ENCODE measurements around the gene PROSER3. TPM values are rescaled to one million over a fixed set of nuclear protein-coding genes. Genes with fewer than 3 reads are reported as not detected.

The PROSER3 gene
- total RNA-seq, 2 experiments from 2014 or later: 17.2 to 66.1 TPM

- H3K4me2 ChIP-seq (ENCODE audit: low read length): no peak overlapping the region
- H3K4me1 ChIP-seq (ENCODE audit: insufficient read depth, low read length, poor library complexity, severe bottlenecking): no peaks in the 10 kb centered on the region
- H3K9me3 ChIP-seq (ENCODE audit: low read length): no peaks in the 10 kb centered on the region
- TF ChIP-seq EZH2phosphoT487 (IDR thresholded peaks at IDR 0.05; ENCODE audit: borderline replicate concordance, low read depth, low read length): no peak
- TF ChIP-seq CTCF (conservative IDR thresholded peaks at IDR 0.05; ENCODE audit: low read length): no peak
- no peak overlapping the region for H3K4me3 ChIP-seq (ENCODE audit: low read depth, low read length, poor library complexity, severe bottlenecking)
- H2AFZ ChIP-seq (ENCODE audit: low read length): no peak overlapping the region
- POLR2A ChIA-PET: no interaction called here
- DNase-seq (ENCODE audit: low spot score): no peak
- intact Hi-C loops (cut with micrococcal nuclease; ENCODE audit: unreplicated experiment): no loop called here
- no peaks in the 10 kb centered on the region for H3K79me2 ChIP-seq (ENCODE audit: insufficient read depth, low read depth, low read length)
- H3K27ac ChIP-seq (ENCODE audit: low read depth, low read length, poor library complexity, severe bottlenecking): no peak overlapping the region
- no peaks in the 10 kb centered on the region for H4K20me1 ChIP-seq (ENCODE audit: insufficient read depth, low read length)
- H3K36me3 ChIP-seq (ENCODE audit: insufficient read depth, low read length): no peaks in the 10 kb centered on the region
- H3K9me2 ChIP-seq (ENCODE audit: insufficient read depth, low read length): no peaks in the 10 kb centered on the region
- no TSS peak for BruUV-seq (replicated peaks)
- CTCF ChIA-PET (ENCODE audit: unreplicated experiment): no interaction called here
These were observed 58.3 kb downstream of the PROSER3 start for GRCh38 chr19:35816262-35816661.

- Histone ChIP-seq H2AFZ (ENCODE audit: low read length) (no peak overlapping the region), H3K9me2 (ENCODE audit: insufficient read depth, low read length) (no peaks in the 10 kb centered on the region), H4K20me1 (ENCODE audit: insufficient read depth, low read length) (no peaks in the 10 kb centered on the region), H3K4me3 (ENCODE audit: low read depth, low read length, poor library complexity, severe bottlenecking) (no peak overlapping the region), H3K79me2 (ENCODE audit: insufficient read depth, low read depth, low read length) (no peaks in the 10 kb centered on the region), H3K36me3 (ENCODE audit: insufficient read depth, low read length) (no peaks in the 10 kb centered on the region), H3K4me1 (ENCODE audit: insufficient read depth, low read length, poor library complexity, severe bottlenecking) (no peaks in the 10 kb centered on the region), H3K4me2 (ENCODE audit: low read length) (no peak overlapping the region), H3K9me3 (ENCODE audit: low read length) (no peaks in the 10 kb centered on the region), H3K27ac (ENCODE audit: low read depth, low read length, poor library complexity, severe bottlenecking) (no peak overlapping the region)
- BruUV-seq (replicated peaks): no TSS peak
- DNase-seq (ENCODE audit: low spot score): no peak
- intact Hi-C loops (cut with micrococcal nuclease; ENCODE audit: unreplicated experiment): no loop called here
- TF ChIP-seq EZH2phosphoT487 (IDR thresholded peaks at IDR 0.05; ENCODE audit: borderline replicate concordance, low read depth, low read length): no peak
- TF ChIP-seq CTCF (conservative IDR thresholded peaks at IDR 0.05; ENCODE audit: low read length): no peak
- CTCF ChIA-PET (ENCODE audit: unreplicated experiment): no interaction called here
- POLR2A ChIA-PET: no interaction called here
These were observed 58.9 kb downstream of the PROSER3 start for GRCh38 chr19:35816846-35817245.

- no peak overlapping the region for H3K4me2 ChIP-seq (ENCODE audit: low read length)
- H3K4me1 ChIP-seq (ENCODE audit: insufficient read depth, low read length, poor library complexity, severe bottlenecking): no peaks in the 10 kb centered on the region
- H3K79me2 ChIP-seq (ENCODE audit: insufficient read depth, low read depth, low read length): no peaks in the 10 kb centered on the region
- POLR2A ChIA-PET: no interaction called here
- H3K4me3 ChIP-seq (ENCODE audit: low read depth, low read length, poor library complexity, severe bottlenecking): no peak overlapping the region
- no peak overlapping the region for H3K27ac ChIP-seq (ENCODE audit: low read depth, low read length, poor library complexity, severe bottlenecking)
- no peak for DNase-seq (ENCODE audit: low spot score)
- H3K9me3 ChIP-seq (ENCODE audit: low read length): no peaks in the 10 kb centered on the region
- no peaks in the 10 kb centered on the region for H3K9me2 ChIP-seq (ENCODE audit: insufficient read depth, low read length)
- H2AFZ ChIP-seq (ENCODE audit: low read length): no peak overlapping the region
- CTCF ChIA-PET (ENCODE audit: unreplicated experiment): interaction anchor here (0.5 to 1.2 kb wide), 2 partner anchors 10 to 16 kb away, joined by 3 read pairs; no protein-coding TSS in a partner anchor
- no peak for TF ChIP-seq CTCF (conservative IDR thresholded peaks at IDR 0.05; ENCODE audit: low read length)
- TF ChIP-seq EZH2phosphoT487 (IDR thresholded peaks at IDR 0.05; ENCODE audit: borderline replicate concordance, low read depth, low read length): no peak
- H4K20me1 ChIP-seq (ENCODE audit: insufficient read depth, low read length): no peaks in the 10 kb centered on the region
- intact Hi-C loops (cut with micrococcal nuclease; ENCODE audit: unreplicated experiment): no loop called here
- no TSS peak for BruUV-seq (replicated peaks)
- no peaks in the 10 kb centered on the region for H3K36me3 ChIP-seq (ENCODE audit: insufficient read depth, low read length)
These were observed 60.5 kb downstream of the PROSER3 start for GRCh38 chr19:35818445-35818844.

Other genes with a start within 250 kb of the PROSER3 start
- not detected in 2 replicates for gene DMKN, start 244.5 kb upstream of the PROSER3 start, total RNA-seq (2014; rRNA removed; shearing (Covaris generic))
- gene DMKN, start 244.5 kb upstream of the PROSER3 start, total RNA-seq (2022): not detected in 2 replicates
- gene SBSN, start 229.9 kb upstream of the PROSER3 start, total RNA-seq (2014; rRNA removed; shearing (Covaris generic)): not detected in 2 replicates
- gene SBSN, start 229.9 kb upstream of the PROSER3 start, total RNA-seq (2022): not detected in 2 replicates
- gene GAPDHS, start 224.7 kb upstream of the PROSER3 start, total RNA-seq (2014; rRNA removed; shearing (Covaris generic)): not detected in 2 replicates
- gene GAPDHS, start 224.7 kb upstream of the PROSER3 start, total RNA-seq (2022): not detected in 2 replicates
- 83.2 and 85.8 TPM in 2 replicates for gene TMEM147, start 212.6 kb upstream of the PROSER3 start, total RNA-seq (2014; rRNA removed; shearing (Covaris generic))
- gene TMEM147, start 212.6 kb upstream of the PROSER3 start, total RNA-seq (2022): 40.9 and 47.1 TPM in 2 replicates
- 0.15 and 0.92 TPM in 2 replicates for gene ATP4A, start 194.5 kb upstream of the PROSER3 start, total RNA-seq (2014; rRNA removed; shearing (Covaris generic))
- gene ATP4A, start 194.5 kb upstream of the PROSER3 start, total RNA-seq (2022): 0.33 and 0.36 TPM in 2 replicates
- not detected in 2 replicates for gene PMIS2, start 172.0 kb upstream of the PROSER3 start, total RNA-seq (2014; rRNA removed; shearing (Covaris generic))
- not detected in 2 replicates for gene PMIS2, start 172.0 kb upstream of the PROSER3 start, total RNA-seq (2022)
- 61.5 and 66.8 TPM in 2 replicates for gene HAUS5, start 145.4 kb upstream of the PROSER3 start, total RNA-seq (2014; rRNA removed; shearing (Covaris generic))
- 58.1 and 59.7 TPM in 2 replicates for gene HAUS5, start 145.4 kb upstream of the PROSER3 start, total RNA-seq (2022)
- gene RBM42, start 129.1 kb upstream of the PROSER3 start, total RNA-seq (2014; rRNA removed; shearing (Covaris generic)): 62.0 and 73.6 TPM in 2 replicates
- 105 and 115 TPM in 2 replicates for gene RBM42, start 129.1 kb upstream of the PROSER3 start, total RNA-seq (2022)
- 0.25 and 0.57 TPM in 2 replicates for gene ETV2, start 116.4 kb upstream of the PROSER3 start, total RNA-seq (2014; rRNA removed; shearing (Covaris generic))
- gene ETV2, start 116.4 kb upstream of the PROSER3 start, total RNA-seq (2022): 1.7 and 2.0 TPM in 2 replicates
- 404 and 536 TPM in 2 replicates for gene COX6B1, start 109.9 kb upstream of the PROSER3 start, total RNA-seq (2014; rRNA removed; shearing (Covaris generic))
- 373 and 395 TPM in 2 replicates for gene COX6B1, start 109.9 kb upstream of the PROSER3 start, total RNA-seq (2022)
- gene UPK1A, start 91.7 kb upstream of the PROSER3 start, total RNA-seq (2014; rRNA removed; shearing (Covaris generic)): not detected in 2 replicates
- gene UPK1A, start 91.7 kb upstream of the PROSER3 start, total RNA-seq (2022): not detected in 2 replicates
- not detected in 2 replicates for gene ZBTB32, start 53.6 kb upstream of the PROSER3 start, total RNA-seq (2014; rRNA removed; shearing (Covaris generic))
- gene ZBTB32, start 53.6 kb upstream of the PROSER3 start, total RNA-seq (2022): not detected in 2 replicates
- gene KMT2B, start 40.2 kb upstream of the PROSER3 start, total RNA-seq (2014; rRNA removed; shearing (Covaris generic)): 18.0 and 25.2 TPM in 2 replicates
- gene KMT2B, start 40.2 kb upstream of the PROSER3 start, total RNA-seq (2022): 56.2 and 57.2 TPM in 2 replicates
- gene IGFLR1, start 15.7 kb upstream of the PROSER3 start, total RNA-seq (2014; rRNA removed; shearing (Covaris generic)): 8.5 and 11.4 TPM in 2 replicates
- 18.3 and 21.5 TPM in 2 replicates for gene IGFLR1, start 15.7 kb upstream of the PROSER3 start, total RNA-seq (2022)
- 16.1 and 33.6 TPM in 2 replicates for gene U2AF1L4, start 12.8 kb upstream of the PROSER3 start, total RNA-seq (2014; rRNA removed; shearing (Covaris generic))
- gene U2AF1L4, start 12.8 kb upstream of the PROSER3 start, total RNA-seq (2022): 35.2 and 37.5 TPM in 2 replicates
- 20.8 and 25.7 TPM in 2 replicates for gene PSENEN, start 12.5 kb upstream of the PROSER3 start, total RNA-seq (2014; rRNA removed; shearing (Covaris generic))
- gene PSENEN, start 12.5 kb upstream of the PROSER3 start, total RNA-seq (2022): 51.0 and 53.7 TPM in 2 replicates
- gene LIN37, start 9.6 kb upstream of the PROSER3 start, total RNA-seq (2014; rRNA removed; shearing (Covaris generic)): 6.0 and 11.6 TPM in 2 replicates
- 11.7 and 20.0 TPM in 2 replicates for gene LIN37, start 9.6 kb upstream of the PROSER3 start, total RNA-seq (2022)
- not detected in 2 replicates for gene HSPB6, start 1.1 kb upstream of the PROSER3 start, total RNA-seq (2014; rRNA removed; shearing (Covaris generic))
- 1.7 and 1.8 TPM in 2 replicates for gene HSPB6, start 1.1 kb upstream of the PROSER3 start, total RNA-seq (2022)
- 15.1 and 21.3 TPM in 2 replicates for gene ARHGAP33, start 17.4 kb downstream of the PROSER3 start, total RNA-seq (2014; rRNA removed; shearing (Covaris generic))
- gene ARHGAP33, start 17.4 kb downstream of the PROSER3 start, total RNA-seq (2022): 94.6 and 130 TPM in 2 replicates
- gene PRODH2, start 54.7 kb downstream of the PROSER3 start, total RNA-seq (2014; rRNA removed; shearing (Covaris generic)): not detected in 2 replicates
- not detected in 2 replicates for gene PRODH2, start 54.7 kb downstream of the PROSER3 start, total RNA-seq (2022)
- gene NPHS1, start 94.3 kb downstream of the PROSER3 start, total RNA-seq (2014; rRNA removed; shearing (Covaris generic)): not detected in 2 replicates
- gene NPHS1, start 94.3 kb downstream of the PROSER3 start, total RNA-seq (2022): not detected in 2 replicates
- 0.95 and 1.4 TPM in 2 replicates for gene KIRREL2, start 98.7 kb downstream of the PROSER3 start, total RNA-seq (2014; rRNA removed; shearing (Covaris generic))
- 2.0 and 2.2 TPM in 2 replicates for gene KIRREL2, start 98.7 kb downstream of the PROSER3 start, total RNA-seq (2022)
- 0.13 TPM in 1 of 2 replicates, not detected in the other for gene APLP1, start 110.4 kb downstream of the PROSER3 start, total RNA-seq (2014; rRNA removed; shearing (Covaris generic))
- gene APLP1, start 110.4 kb downstream of the PROSER3 start, total RNA-seq (2022): 0.70 and 1.2 TPM in 2 replicates
- 48.6 and 57.4 TPM in 2 replicates for gene NFKBID, start 142.4 kb downstream of the PROSER3 start, total RNA-seq (2014; rRNA removed; shearing (Covaris generic))
- gene NFKBID, start 142.4 kb downstream of the PROSER3 start, total RNA-seq (2022): 40.5 and 42.6 TPM in 2 replicates
- gene HCST, start 144.4 kb downstream of the PROSER3 start, total RNA-seq (2014; rRNA removed; shearing (Covaris generic)): 8.1 and 15.0 TPM in 2 replicates
- gene HCST, start 144.4 kb downstream of the PROSER3 start, total RNA-seq (2022): 25.2 and 36.0 TPM in 2 replicates
- not detected in 2 replicates for gene TYROBP, start 150.1 kb downstream of the PROSER3 start, total RNA-seq (2014; rRNA removed; shearing (Covaris generic))
- gene TYROBP, start 150.1 kb downstream of the PROSER3 start, total RNA-seq (2022): not detected in 2 replicates
- gene LRFN3, start 178.2 kb downstream of the PROSER3 start, total RNA-seq (2014; rRNA removed; shearing (Covaris generic)): 2.8 and 3.1 TPM in 2 replicates
- 3.4 and 6.0 TPM in 2 replicates for gene LRFN3, start 178.2 kb downstream of the PROSER3 start, total RNA-seq (2022)
- 52.6 and 60.9 TPM in 2 replicates for gene SDHAF1, start 237.0 kb downstream of the PROSER3 start, total RNA-seq (2014; rRNA removed; shearing (Covaris generic))
- gene SDHAF1, start 237.0 kb downstream of the PROSER3 start, total RNA-seq (2022): 24.2 and 26.1 TPM in 2 replicates

Data from OCI-LY7 (cell line).